ENCODE results near the gene ALDH1L2.
"Not testable (repeated sequence)": the region's sequence is repeated elsewhere in the genome, so short reads cannot be mapped to it uniquely, and the experiment has no call there.

The ALDH1L2 gene

GRCh38 chr12:105084251-105085250 lies at the start of gene ALDH1L2:
ALDH1L2 (minus strand) TSS chr12:105084458; CDS start chr12:105084436, 22 bp downstream.
- peak; percentile 91 for DNase-seq

GRCh38 chr12:105120551-105120950 lies 36.3 kb upstream of the ALDH1L2 start:
- DNase-seq: no peak

- DNase-seq: no peak
Observed at GRCh38 chr12:105116969-105117368, 32.7 kb upstream of the ALDH1L2 start.

GRCh38 chr12:105113094-105113493 lies 28.8 kb upstream of the ALDH1L2 start:
- no peak for DNase-seq

GRCh38 chr12:105110851-105111250 lies 26.6 kb upstream of the ALDH1L2 start:
- no peak for DNase-seq

- DNase-seq: peak; percentile 24
Observed at GRCh38 chr12:105109465-105110212, 25.4 kb upstream of the ALDH1L2 start.

- peak; percentile 91 for DNase-seq
Observed at GRCh38 chr12:105107494-105108371, 23.5 kb upstream of the ALDH1L2 start, which contains the start of gene WASHC4. WASHC4 (plus strand) TSS chr12:105107731; CDS start chr12:105107801, 70 bp downstream.

GRCh38 chr12:105107171-105107493 lies 22.9 kb upstream of the ALDH1L2 start:
- DNase-seq: no peak

GRCh38 chr12:105106621-105107020 lies 22.4 kb upstream of the ALDH1L2 start:
- no peak for DNase-seq

GRCh38 chr12:105104762-105105161 lies 20.5 kb upstream of the ALDH1L2 start:
- no peak for DNase-seq

- DNase-seq: no peak
Observed at GRCh38 chr12:105102673-105103072, 18.4 kb upstream of the ALDH1L2 start.

- peak; percentile 34 for DNase-seq
Observed at GRCh38 chr12:105100998-105101397, 16.7 kb upstream of the ALDH1L2 start.

- peak; percentile 64 for DNase-seq
Observed at GRCh38 chr12:105100207-105100985, 16.1 kb upstream of the ALDH1L2 start.

- no peak for DNase-seq
Observed at GRCh38 chr12:105099356-105099755, 15.1 kb upstream of the ALDH1L2 start.

GRCh38 chr12:105095338-105095737 lies 11.1 kb upstream of the ALDH1L2 start:
- not testable (repeated sequence) for DNase-seq

- no peak for DNase-seq
Observed at GRCh38 chr12:105092336-105092735, 8.1 kb upstream of the ALDH1L2 start.

GRCh38 chr12:105091476-105092206 lies 7.4 kb upstream of the ALDH1L2 start:
- DNase-seq: no peak

- no peak for DNase-seq
Observed at GRCh38 chr12:105090361-105090760, 6.1 kb upstream of the ALDH1L2 start.

GRCh38 chr12:105089817-105090216 lies 5.6 kb upstream of the ALDH1L2 start:
- DNase-seq: no peak

GRCh38 chr12:105085501-105085900 lies 1.2 kb upstream of the ALDH1L2 start:
- DNase-seq: no peak

GRCh38 chr12:105083551-105084105 lies 630 bp downstream of the ALDH1L2 start:
- DNase-seq: peak; percentile 88
